HEK293T (cell line): ENCODE results near the gene CDH3.

ENCODE experiments used
- BHLHE40 ChIP-seq: fragments of 450-650 bp; IDR thresholded peaks from 2 replicates; pipeline ENCODE4 v1.6.1; 2016; ENCODE audit warnings: mild to moderate bottlenecking, moderate library complexity, borderline replicate concordance
- CTBP1 ChIP-seq: fragments of 450-650 bp; IDR thresholded peaks from 2 replicates; pipeline ENCODE4 v1.6.1; 2016; ENCODE audit warnings: borderline replicate concordance
- ELF4 ChIP-seq: fragments of 450-650 bp; IDR thresholded peaks from 2 replicates; pipeline ENCODE4 v1.6.1; 2017; ENCODE audit warnings: antibody characterized with exemption
- FOXA1 ChIP-seq: fragments of 450-650 bp; IDR thresholded peaks from 2 replicates; pipeline ENCODE4 v1.6.1; 2016; ENCODE audit warnings: mild to moderate bottlenecking
- FOXK2 ChIP-seq: fragments of 450-650 bp; IDR thresholded peaks from 2 replicates; pipeline ENCODE4 v1.6.1; 2016; ENCODE audit warnings: mild to moderate bottlenecking
- FOXM1 ChIP-seq: fragments of 450-650 bp; IDR thresholded peaks from 2 replicates; pipeline ENCODE4 v1.6.1; 2017; ENCODE audit warnings: mild to moderate bottlenecking, borderline replicate concordance
- HDGF ChIP-seq: fragments of 450-650 bp; IDR thresholded peaks from 2 replicates; pipeline ENCODE4 v1.6.1; 2017; ENCODE audit warnings: antibody characterized with exemption, borderline replicate concordance
- L3MBTL2 ChIP-seq: fragments of 450-650 bp; conservative IDR thresholded peaks from 2 replicates; pipeline ENCODE4 v1.6.1; 2016; ENCODE audit warnings: mild to moderate bottlenecking
- LEF1 ChIP-seq: fragments of 450-650 bp; IDR thresholded peaks from 2 replicates; pipeline ENCODE4 v1.6.1; 2017; ENCODE audit warnings: mild to moderate bottlenecking, borderline replicate concordance
- NFRKB ChIP-seq: fragments of 450-650 bp; IDR thresholded peaks from 2 replicates; pipeline ENCODE4 v1.6.1; 2016; ENCODE audit warnings: mild to moderate bottlenecking, moderate library complexity
- SP1 ChIP-seq: fragments of 450-650 bp; IDR thresholded peaks from 2 replicates; pipeline ENCODE4 v1.6.1; 2017
- SUZ12 ChIP-seq: fragments of 450-650 bp; IDR thresholded peaks from 2 replicates; pipeline ENCODE4 v1.6.1; 2016; ENCODE audit warnings: mild to moderate bottlenecking
- ZNF384 ChIP-seq: fragments of 450-650 bp; IDR thresholded peaks from 2 replicates; pipeline ENCODE4 v1.6.1; 2016
- TF ChIP-seq, protein P1 (sequence below): fragments of 450-650 bp; IDR thresholded peaks from 2 replicates; pipeline ENCODE4 v1.6.1; 2016

GRCh38 chr16:68737730-68738629, 92.9 kb downstream of the CDH3 start:
- TF ChIP-seq FOXM1 (no peak), FOXA1 (no peak), NFRKB (no peak), FOXK2 (no peak), SUZ12 (no peak), LEF1 (no peak), SP1 (no peak), L3MBTL2 (no peak), HDGF (no peak), ZNF384 (no peak), CTBP1 (no peak), ELF4 (no peak), BHLHE40 (no peak)
- TF ChIP-seq, protein P1, sequence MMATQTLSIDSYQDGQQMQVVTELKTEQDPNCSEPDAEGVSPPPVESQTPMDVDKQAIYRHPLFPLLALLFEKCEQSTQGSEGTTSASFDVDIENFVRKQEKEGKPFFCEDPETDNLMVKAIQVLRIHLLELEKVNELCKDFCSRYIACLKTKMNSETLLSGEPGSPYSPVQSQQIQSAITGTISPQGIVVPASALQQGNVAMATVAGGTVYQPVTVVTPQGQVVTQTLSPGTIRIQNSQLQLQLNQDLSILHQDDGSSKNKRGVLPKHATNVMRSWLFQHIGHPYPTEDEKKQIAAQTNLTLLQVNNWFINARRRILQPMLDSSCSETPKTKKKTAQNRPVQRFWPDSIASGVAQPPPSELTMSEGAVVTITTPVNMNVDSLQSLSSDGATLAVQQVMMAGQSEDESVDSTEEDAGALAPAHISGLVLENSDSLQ = no peak
